Mucosa of descending colon (tissue), 3 donors: ENCODE measurements around the gene P4HA3. TPM values are rescaled to one million over a fixed set of nuclear protein-coding genes. Genes with fewer than 3 reads are reported as not detected.

Experiments
- ATAC-seq: fragments of 200-7000 bp; cut with Tn5 transposase; one replicate; pipeline ENCODE4 v1.9.1; 2020; ENCODE audit warnings: mild to moderate bottlenecking, moderate library complexity
- DNase-seq, 3 donors: peaks; one replicate each; pipeline ENCODE4 v3.0.0-alpha.2; 2020
- H3K36me3 ChIP-seq: fragments of 200-600 bp; one replicate; pipeline ENCODE4 v1.8.0; 2021; ENCODE audit warnings: low read depth, mild to moderate bottlenecking
- H3K4me1 ChIP-seq: fragments of 200-600 bp; one replicate; pipeline ENCODE4 v1.8.0; 2021; ENCODE audit warnings: low read depth, mild to moderate bottlenecking
- H3K4me3 ChIP-seq: fragments of 200-600 bp; one replicate; pipeline ENCODE4 v1.8.0; 2021; ENCODE audit warnings: mild to moderate bottlenecking
- H3K9me3 ChIP-seq: fragments of 200-600 bp; one replicate; pipeline ENCODE4 v1.8.0; 2021; ENCODE audit warnings: mild to moderate bottlenecking
- intact Hi-C, 2 donors: fragments of 100-400 bp; cut with DNase I in 1 of 2; cut with micrococcal nuclease in 1 of 2; formaldehyde crosslinking; loops; one replicate each; pipeline versions ENCODE4 v1.11.0 to v1.11.1; 2022; cut with DNase I, micrococcal nuclease
- total RNA-seq, 3 donors: library from RNA; stranded (reverse); fragmentation: NEBNext Ultra II Directional in 2 of 3; extraction: Animal tissue kit (Norgen Biotek cat#: 25700) in 2 of 3; gene quantifications; one replicate each; pipeline versions ENCODE4 v1.2.1 to v1.2.4, GENCODE V29; 2021 to 2023
- TF ChIP-seq, protein P1 (sequence below): fragments of 200-600 bp; IDR thresholded peaks from one replicate; pipeline ENCODE4 v1.8.0; 2022; ENCODE audit warnings: antibody characterized with exemption, mild to moderate bottlenecking
- donor health status: DM: no; HTN: no; CAD: no; lungs with moderate emphysema.
- donor health status: DM: no; HTN: no; CAD: no.
- donor health status: DM: no; HTN: yes; CAD: no.

Gene P4HA3
- total RNA-seq, 3 donors from 2014 or later, result 0.28 to 0.46 (median 0.34) TPM

DNA sequence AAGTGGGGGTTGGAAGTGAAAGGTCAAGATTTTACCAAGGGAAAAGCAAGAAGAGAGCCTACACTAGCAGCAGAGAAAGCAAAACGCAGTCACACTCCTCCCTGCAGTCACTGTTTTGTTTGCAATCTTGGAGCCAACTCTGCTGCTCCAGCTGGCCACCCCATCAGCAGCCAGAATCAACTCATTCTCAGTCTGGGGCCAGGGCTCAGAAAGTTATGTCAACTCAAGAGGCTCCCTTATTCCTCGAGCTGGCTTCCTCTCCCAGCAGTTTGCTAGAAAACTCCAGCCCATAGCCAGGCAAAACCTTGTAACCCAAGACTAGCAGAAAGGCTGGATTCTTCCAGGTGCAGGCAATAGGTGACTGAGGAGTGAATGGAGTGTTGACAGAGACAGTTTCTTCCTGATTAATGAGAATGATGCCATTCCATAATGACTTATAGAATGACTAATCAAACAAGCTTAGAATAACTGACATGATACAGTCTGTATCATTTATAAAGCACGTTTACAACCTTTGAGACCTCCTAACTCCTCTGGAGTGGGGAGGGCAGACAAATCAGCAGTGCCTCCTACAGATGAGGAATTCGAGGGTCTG is 53.4 kb downstream of the P4HA3 start:
- ATAC-seq (no peak), DNase-seq (peak in 2 of 3 donors; percentile 34 to 51)
- H3K4me1 ChIP-seq, result no peaks in the 10 kb centered on the region
- no peaks in the 10 kb centered on the region for H3K9me3 ChIP-seq
- H3K36me3 ChIP-seq, result no peaks in the 10 kb centered on the region
- intact Hi-C loops, result loop anchor here (5.0 to 10.0 kb wide), 3 partner anchors 67 to 189 kb away; no protein-coding TSS in a partner anchor
- TF ChIP-seq, protein P1, sequence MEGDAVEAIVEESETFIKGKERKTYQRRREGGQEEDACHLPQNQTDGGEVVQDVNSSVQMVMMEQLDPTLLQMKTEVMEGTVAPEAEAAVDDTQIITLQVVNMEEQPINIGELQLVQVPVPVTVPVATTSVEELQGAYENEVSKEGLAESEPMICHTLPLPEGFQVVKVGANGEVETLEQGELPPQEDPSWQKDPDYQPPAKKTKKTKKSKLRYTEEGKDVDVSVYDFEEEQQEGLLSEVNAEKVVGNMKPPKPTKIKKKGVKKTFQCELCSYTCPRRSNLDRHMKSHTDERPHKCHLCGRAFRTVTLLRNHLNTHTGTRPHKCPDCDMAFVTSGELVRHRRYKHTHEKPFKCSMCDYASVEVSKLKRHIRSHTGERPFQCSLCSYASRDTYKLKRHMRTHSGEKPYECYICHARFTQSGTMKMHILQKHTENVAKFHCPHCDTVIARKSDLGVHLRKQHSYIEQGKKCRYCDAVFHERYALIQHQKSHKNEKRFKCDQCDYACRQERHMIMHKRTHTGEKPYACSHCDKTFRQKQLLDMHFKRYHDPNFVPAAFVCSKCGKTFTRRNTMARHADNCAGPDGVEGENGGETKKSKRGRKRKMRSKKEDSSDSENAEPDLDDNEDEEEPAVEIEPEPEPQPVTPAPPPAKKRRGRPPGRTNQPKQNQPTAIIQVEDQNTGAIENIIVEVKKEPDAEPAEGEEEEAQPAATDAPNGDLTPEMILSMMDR, result no peak
- H3K4me3 ChIP-seq, result no peak overlapping the region

DNA sequence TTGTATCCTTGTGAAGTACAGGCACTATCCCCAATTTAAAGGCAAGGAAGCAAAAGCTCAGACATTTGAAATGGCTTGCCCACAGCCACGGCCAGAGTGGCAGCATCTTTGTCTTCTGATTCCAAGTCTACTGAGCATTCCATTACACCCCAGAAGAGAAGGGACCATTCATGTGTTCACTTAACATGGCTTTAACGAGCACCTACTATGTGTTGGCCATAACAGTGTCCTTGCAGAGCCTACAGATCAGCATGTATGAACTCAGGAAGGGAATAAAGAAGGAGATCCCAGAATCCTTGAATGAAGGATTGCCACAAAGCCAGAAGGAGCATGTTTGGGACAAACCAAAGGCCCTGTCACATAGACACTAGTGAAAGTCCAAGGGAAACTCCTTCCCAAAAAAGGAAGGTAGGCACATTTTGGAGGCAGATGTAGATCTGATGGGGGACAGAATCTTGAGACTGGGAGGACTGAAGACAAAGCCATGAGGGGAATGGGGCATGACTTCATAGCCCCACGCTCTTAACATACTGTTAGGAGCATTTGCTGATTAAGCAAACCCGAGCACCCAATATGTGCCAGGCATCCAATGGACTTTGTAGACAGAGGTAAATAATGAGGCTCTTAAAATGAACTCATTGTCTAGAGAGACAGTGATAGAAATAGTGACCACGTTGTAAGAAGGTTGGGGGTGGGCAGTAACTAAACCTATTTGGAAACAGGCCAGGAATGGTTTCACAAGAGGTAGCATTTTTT is 54.9 kb downstream of the P4HA3 start:
- ATAC-seq (no peak), DNase-seq (no peak)
- intact Hi-C loops, result loop anchor here (5.0 to 10.0 kb wide), 3 partner anchors 68 to 191 kb away; no protein-coding TSS in a partner anchor
- Histone ChIP-seq H3K4me3 (no peak overlapping the region), H3K9me3 (no peaks in the 10 kb centered on the region), H3K4me1 (no peaks in the 10 kb centered on the region), H3K36me3 (no peaks in the 10 kb centered on the region)
- TF ChIP-seq, protein P1, result no peak

DNA sequence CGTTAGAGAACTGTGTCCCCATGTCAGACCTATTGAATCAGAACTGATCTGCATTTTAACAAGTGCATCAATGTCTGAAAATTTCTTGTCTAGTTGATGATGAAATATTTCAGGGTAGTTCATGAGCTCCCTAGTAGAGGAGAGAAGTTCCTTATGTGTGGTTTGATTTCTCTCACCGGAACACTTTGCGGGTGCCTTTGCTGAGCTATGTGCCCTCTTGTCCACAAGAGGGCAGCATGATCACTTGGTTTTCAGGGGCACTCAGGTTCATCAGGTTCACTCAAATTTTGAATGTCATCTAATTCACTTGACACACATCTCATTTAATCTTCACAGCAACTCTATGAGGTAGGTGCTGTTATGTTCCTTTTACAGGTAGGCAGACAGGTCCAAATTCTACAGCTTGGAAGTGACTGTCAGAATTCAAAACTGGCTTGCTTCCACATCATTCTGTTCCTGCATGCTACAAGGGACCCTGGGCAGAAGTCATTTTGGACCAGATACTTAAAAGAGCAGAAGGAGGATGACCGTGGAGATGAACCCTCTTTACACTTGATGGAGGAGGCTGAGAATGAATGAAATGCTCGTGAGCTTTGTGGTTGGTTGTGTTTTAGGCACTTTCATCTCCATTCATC is 55.6 kb downstream of the P4HA3 start:
- Histone ChIP-seq H3K36me3 (no peaks in the 10 kb centered on the region), H3K9me3 (no peaks in the 10 kb centered on the region), H3K4me3 (no peak overlapping the region), H3K4me1 (no peaks in the 10 kb centered on the region)
- TF ChIP-seq, protein P1, result peak; percentile 89
- intact Hi-C loops, result loop anchor here (5.0 to 10.0 kb wide), 3 partner anchors 69 to 191 kb away; no protein-coding TSS in a partner anchor
- DNase-seq (peak in 2 of 3 donors; percentile 48 to 61), ATAC-seq (peak; percentile 86)

DNA sequence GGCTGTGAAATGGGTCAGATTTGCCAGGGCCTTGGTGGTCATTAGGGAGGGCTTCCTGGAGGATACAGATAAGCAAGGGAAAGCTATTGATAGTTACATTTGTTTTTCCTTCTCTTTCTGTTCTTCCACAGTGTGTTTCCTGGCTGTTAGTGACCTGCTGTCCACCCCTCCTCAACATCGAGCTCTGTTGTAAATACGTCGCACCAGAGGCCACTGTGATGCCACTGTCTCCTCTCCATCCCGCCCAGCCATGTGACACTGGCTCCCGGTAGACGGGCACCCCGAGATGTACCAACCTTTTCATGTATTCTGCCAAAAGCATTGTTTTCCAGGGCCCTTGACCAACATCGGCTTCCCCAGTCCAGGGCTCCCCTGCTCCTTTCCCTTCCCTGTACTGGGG is 58.1 kb downstream of the P4HA3 start:
- no peaks in the 10 kb centered on the region for H3K36me3 ChIP-seq
- intact Hi-C loops, result loop anchor here in 1 of 2 donors (10.0 kb wide), 2 partner anchors 71 to 191 kb away; no protein-coding TSS in a partner anchor
- H3K4me3 ChIP-seq, result no peak overlapping the region
- no peaks in the 10 kb centered on the region for H3K9me3 ChIP-seq
- ATAC-seq (no peak), DNase-seq (no peak)
- H3K4me1 ChIP-seq, result no peaks in the 10 kb centered on the region
- TF ChIP-seq, protein P1, result no peak

DNA sequence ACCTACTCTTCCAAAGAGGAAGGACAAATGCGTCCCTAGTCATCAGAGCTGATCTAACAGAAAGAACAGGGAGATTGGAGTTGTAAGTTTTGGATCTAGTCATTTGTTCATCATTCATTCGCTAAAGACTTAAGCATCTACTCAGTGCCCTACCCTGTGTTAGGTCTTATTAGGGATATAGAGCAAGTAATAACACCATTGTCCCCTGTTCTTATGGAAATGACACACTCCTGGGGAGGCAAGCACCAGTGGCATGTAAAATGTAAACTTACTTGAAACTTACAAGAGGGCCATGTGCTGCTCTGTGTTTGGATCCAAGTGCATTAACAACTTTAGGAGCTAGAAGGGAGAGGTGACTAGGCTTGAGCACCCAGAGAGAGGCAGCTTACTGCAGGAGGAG is 61.9 kb downstream of the P4HA3 start:
- intact Hi-C loops, result no loop called here
- ATAC-seq, result no peak
- H3K36me3 ChIP-seq, result no peaks in the 10 kb centered on the region

More for the DNA sequence above, 61.9 kb downstream of the P4HA3 start:
- no peaks in the 10 kb centered on the region for H3K9me3 ChIP-seq
- DNase-seq, result no peak
- TF ChIP-seq, protein P1, result no peak
- H3K4me1 ChIP-seq, result no peaks in the 10 kb centered on the region
- no peak overlapping the region for H3K4me3 ChIP-seq
